TTC549 (cell line): ENCODE measurements around the gene YY1AP1.
"Not testable (repeated sequence)": the region's sequence is repeated elsewhere in the genome, so short reads cannot be mapped to it uniquely, and the experiment has no call there.

Experiments used
- FAIRE-seq: peaks from 2 replicates; lab custom pipeline; 2012; peaks lifted over from hg19 to GRCh38; lab: Jason Lieb, UNC

YY1AP1 gene

GRCh38 chr1:155645034-155645598 lies 43.5 kb downstream of the YY1AP1 start:
- no peak for FAIRE-seq

- FAIRE-seq = no peak
Observed at GRCh38 chr1:155643230-155643629, 45.3 kb downstream of the YY1AP1 start.

GRCh38 chr1:155642559-155643180 lies 45.9 kb downstream of the YY1AP1 start:
- FAIRE-seq = not testable (repeated sequence)

DNA sequence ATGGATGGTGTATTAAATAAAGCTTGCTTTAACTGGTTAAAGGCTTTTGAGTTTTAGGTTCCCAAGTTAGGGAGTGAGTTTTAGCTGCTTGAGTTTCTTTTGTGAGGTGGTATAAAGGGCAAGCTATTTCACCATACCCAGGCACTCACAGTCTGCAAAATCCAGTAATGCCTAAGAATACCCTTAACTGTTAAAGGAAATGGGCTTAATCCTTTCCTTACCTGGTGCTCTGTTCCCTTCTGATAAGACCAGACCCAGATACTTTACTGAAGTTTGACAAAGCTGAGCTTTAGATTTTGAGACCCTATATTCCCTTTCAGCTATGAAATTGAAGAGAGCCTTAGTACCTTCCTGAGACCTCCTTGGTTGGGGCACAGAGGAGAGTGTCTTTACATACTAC lies 48.2 kb downstream of the YY1AP1 start:
- no peak for FAIRE-seq

DNA sequence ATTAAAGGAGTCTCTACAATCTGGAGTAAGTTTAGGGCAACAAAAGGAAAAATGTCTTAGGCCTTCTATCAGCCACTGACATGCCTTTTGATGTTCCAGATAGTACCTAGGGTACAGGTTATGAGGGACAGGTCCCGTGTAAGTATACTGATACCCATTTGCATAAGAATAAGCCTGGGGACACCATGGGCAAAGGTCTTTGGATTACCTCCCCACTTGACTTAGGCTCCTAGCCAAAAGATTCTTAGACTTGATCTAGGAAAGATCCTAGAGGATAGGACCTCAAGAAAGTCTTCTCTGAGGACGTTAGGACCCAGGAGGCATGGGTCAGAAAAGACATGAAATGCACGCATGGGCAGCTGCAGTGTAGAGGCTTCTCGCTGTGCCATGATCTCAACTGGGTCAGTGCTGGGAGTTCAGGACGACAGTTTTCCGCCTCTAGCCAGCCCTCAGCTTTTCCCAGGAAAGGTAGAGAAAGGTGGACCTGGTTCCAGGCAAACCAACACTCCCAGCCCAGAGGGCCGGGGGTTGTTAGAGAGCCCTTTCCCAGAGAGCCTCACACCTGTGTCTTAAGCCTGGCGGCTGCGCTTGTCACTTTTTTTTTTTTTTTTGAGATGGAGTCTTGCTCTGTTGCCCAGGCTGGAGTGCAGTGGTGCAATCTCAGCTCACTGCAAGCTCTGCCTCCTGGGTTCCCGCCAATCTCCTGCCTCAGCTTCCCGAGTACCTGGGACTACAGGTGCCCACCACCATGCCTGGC lies 52.0 kb downstream of the YY1AP1 start:
- FAIRE-seq = no peak

DNA sequence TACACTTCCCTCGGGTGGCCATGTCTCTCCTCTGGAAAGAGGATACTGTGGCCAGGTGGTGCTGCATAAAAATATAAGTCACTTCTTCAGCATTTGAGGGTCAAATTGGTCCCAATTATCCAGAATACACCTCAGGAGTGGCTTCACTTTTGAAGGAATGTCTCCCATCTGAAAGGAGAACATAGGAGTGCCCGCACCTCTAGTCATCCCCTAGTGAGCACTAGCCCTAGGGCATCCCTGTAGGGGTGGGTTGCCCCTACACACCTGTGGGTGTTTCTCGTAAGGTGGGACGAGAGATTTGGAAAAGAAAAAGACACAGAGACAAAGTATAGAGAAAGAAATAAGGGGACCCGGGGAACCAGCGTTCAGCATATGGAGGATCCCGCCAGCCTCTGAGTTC lies 62.1 kb downstream of the YY1AP1 start:
- FAIRE-seq = not testable (repeated sequence)

DNA sequence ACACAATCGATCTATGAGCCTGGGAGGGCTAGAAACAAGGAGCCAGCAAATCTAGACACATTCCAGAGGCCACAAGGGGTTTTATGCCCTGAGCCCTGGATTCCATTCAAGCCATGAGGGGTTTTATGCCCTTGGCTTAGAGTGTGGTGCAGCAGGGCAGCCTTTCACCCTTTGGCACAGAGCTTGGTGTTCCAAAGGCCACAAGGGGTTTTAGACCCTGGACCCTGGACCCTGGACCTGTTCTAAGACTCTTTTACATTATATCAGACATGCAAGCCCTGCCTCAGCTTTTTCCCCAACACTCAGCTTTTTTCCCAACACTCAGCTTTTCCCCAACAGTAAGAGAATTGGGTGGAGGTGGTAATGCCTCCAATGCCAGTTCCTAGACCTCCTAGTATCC lies 65.2 kb downstream of the YY1AP1 start:
- no peak for FAIRE-seq

- FAIRE-seq = no peak
Observed at GRCh38 chr1:155622191-155622590, 66.4 kb downstream of the YY1AP1 start.

DNA sequence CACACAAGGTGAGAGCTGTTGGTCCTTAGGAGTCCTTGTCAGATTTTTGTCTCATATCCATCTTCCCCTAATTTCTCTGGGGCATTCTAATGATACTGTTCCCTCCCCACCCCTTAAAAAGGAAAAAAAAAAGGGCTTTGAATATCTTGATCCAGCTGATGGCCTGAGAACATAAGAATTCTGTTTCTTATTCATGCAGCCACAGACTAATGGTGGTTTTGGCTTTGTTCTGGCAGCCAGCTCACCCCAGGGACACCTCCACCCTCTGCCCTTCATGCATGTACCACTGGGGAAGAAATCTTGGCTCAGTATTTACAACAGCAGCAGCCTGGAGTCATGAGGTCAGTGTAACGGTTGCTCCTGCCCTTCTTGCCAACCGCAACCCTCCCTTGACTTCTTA lies 75.3 kb downstream of the YY1AP1 start:
- not testable (repeated sequence) for FAIRE-seq

- not testable (repeated sequence) for FAIRE-seq
Observed at GRCh38 chr1:155610257-155610647, 78.3 kb downstream of the YY1AP1 start.

DNA sequence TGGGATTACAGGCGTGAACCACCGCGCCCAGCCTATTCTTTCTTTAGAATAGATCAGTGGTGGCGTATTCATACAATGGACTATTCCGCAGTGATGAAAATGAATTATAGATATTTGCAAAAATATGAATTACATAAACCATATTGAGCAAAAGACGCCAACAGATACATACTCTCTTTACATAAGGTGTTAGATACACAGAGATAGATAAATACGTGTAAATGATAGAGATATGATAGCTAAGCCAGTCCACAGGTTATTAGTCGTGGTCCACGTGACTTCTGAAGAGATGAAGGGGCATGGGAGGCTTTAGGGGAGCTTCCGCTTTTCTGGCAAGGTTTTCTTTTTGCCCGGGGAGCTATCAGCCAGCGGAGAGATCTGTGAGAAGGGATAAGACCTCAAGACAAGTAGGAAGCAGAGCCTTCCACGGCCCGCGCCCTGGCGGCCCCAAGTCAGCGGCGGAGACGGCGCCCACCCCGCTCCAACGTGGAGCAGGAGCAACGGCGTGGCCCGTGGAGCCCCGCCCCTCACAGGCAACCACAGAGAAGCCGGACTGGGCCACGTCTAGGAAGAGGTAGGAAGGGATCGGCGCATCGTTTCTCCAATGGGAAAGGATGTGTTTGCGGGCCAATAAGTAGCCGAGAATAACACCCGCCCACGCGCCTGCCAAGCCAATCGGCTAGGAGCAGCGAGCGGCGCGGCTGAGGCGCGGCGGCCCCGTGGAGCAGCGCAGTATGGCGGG lies 78.9 kb downstream of the YY1AP1 start, which contains the start of gene MSTO1:
Gene MSTO1 (plus strand): TSS at position 704 of the 742 bp plus-strand sequence. CDS start 31 bp downstream, at position 735.
- FAIRE-seq = peak; percentile 91
